ENCODE results near the gene NKD1. TPM values are rescaled to one million over a fixed set of nuclear protein-coding genes. Genes with fewer than 3 reads are reported as not detected.

The NKD1 gene
- total RNA-seq, 2 experiments from 2014 or later: 0.04 to 0.06 TPM

- Histone ChIP-seq H3K4me1 (ENCODE audit: insufficient read depth, low read length, poor library complexity, severe bottlenecking) (no peaks in the 10 kb centered on the region), H3K27ac (ENCODE audit: low read depth, low read length, poor library complexity, severe bottlenecking) (no peak overlapping the region), H3K9me3 (ENCODE audit: low read length) (no peaks in the 10 kb centered on the region), H4K20me1 (ENCODE audit: insufficient read depth, low read length) (no peaks in the 10 kb centered on the region), H2AFZ (ENCODE audit: low read length) (no peak overlapping the region), H3K36me3 (ENCODE audit: insufficient read depth, low read length) (no peaks in the 10 kb centered on the region), H3K4me3 (ENCODE audit: low read depth, low read length, poor library complexity, severe bottlenecking) (no peak overlapping the region), H3K9me2 (ENCODE audit: insufficient read depth, low read length) (no peaks in the 10 kb centered on the region), H3K79me2 (ENCODE audit: insufficient read depth, low read depth, low read length) (no peaks in the 10 kb centered on the region), H3K4me2 (ENCODE audit: low read length) (no peak overlapping the region)
- TF ChIP-seq EZH2phosphoT487 (IDR thresholded peaks at IDR 0.05; ENCODE audit: borderline replicate concordance, low read depth, low read length) (no peak), CTCF (conservative IDR thresholded peaks at IDR 0.05; ENCODE audit: low read length) (no peak)
- no TSS peak for BruUV-seq (replicated peaks)
- DNase-seq (ENCODE audit: low spot score): no peak
- POLR2A ChIA-PET: no interaction called here
- CTCF ChIA-PET (ENCODE audit: unreplicated experiment): no interaction called here
- intact Hi-C loops (cut with micrococcal nuclease; ENCODE audit: unreplicated experiment): no loop called here
These were observed 14.1 kb upstream of the NKD1 start for GRCh38 chr16:50534091-50534490.

- intact Hi-C loops (cut with micrococcal nuclease; ENCODE audit: unreplicated experiment): no loop called here
- Histone ChIP-seq H3K9me3 (ENCODE audit: low read length) (no peaks in the 10 kb centered on the region), H3K4me2 (ENCODE audit: low read length) (no peak overlapping the region), H3K9me2 (ENCODE audit: insufficient read depth, low read length) (no peaks in the 10 kb centered on the region), H2AFZ (ENCODE audit: low read length) (no peak overlapping the region), H3K36me3 (ENCODE audit: insufficient read depth, low read length) (no peaks in the 10 kb centered on the region), H3K4me1 (ENCODE audit: insufficient read depth, low read length, poor library complexity, severe bottlenecking) (no peaks in the 10 kb centered on the region), H4K20me1 (ENCODE audit: insufficient read depth, low read length) (no peaks in the 10 kb centered on the region), H3K27ac (ENCODE audit: low read depth, low read length, poor library complexity, severe bottlenecking) (no peak overlapping the region), H3K4me3 (ENCODE audit: low read depth, low read length, poor library complexity, severe bottlenecking) (no peak overlapping the region), H3K79me2 (ENCODE audit: insufficient read depth, low read depth, low read length) (no peaks in the 10 kb centered on the region)
- ChIA-PET POLR2A (interaction anchor here (0.7 kb wide), 1 partner anchor 631 kb away, joined by 3 read pairs; no protein-coding TSS in a partner anchor), CTCF (ENCODE audit: unreplicated experiment) (no interaction called here)
- TF ChIP-seq EZH2phosphoT487 (IDR thresholded peaks at IDR 0.05; ENCODE audit: borderline replicate concordance, low read depth, low read length) (no peak), CTCF (conservative IDR thresholded peaks at IDR 0.05; ENCODE audit: low read length) (no peak)
- BruUV-seq (replicated peaks): no TSS peak
- DNase-seq (ENCODE audit: low spot score): no peak
These were observed 13.6 kb upstream of the NKD1 start for GRCh38 chr16:50534556-50534955.

GRCh38 chr16:50534958-50535357 is 13.2 kb upstream of the NKD1 start:
- H3K36me3 ChIP-seq (ENCODE audit: insufficient read depth, low read length): no peaks in the 10 kb centered on the region
- no peak overlapping the region for H3K4me3 ChIP-seq (ENCODE audit: low read depth, low read length, poor library complexity, severe bottlenecking)
- TF ChIP-seq CTCF (conservative IDR thresholded peaks at IDR 0.05; ENCODE audit: low read length): no peak
- no peak for TF ChIP-seq EZH2phosphoT487 (IDR thresholded peaks at IDR 0.05; ENCODE audit: borderline replicate concordance, low read depth, low read length)
- ChIA-PET CTCF (ENCODE audit: unreplicated experiment) (no interaction called here), POLR2A (interaction anchor here (0.7 kb wide), 1 partner anchor 632 kb away, joined by 3 read pairs; no protein-coding TSS in a partner anchor)
- H3K4me1 ChIP-seq (ENCODE audit: insufficient read depth, low read length, poor library complexity, severe bottlenecking): no peaks in the 10 kb centered on the region
- no peaks in the 10 kb centered on the region for H3K9me2 ChIP-seq (ENCODE audit: insufficient read depth, low read length)
- no peak overlapping the region for H3K4me2 ChIP-seq (ENCODE audit: low read length)
- DNase-seq (ENCODE audit: low spot score): no peak
- no peaks in the 10 kb centered on the region for H3K9me3 ChIP-seq (ENCODE audit: low read length)
- no peak overlapping the region for H3K27ac ChIP-seq (ENCODE audit: low read depth, low read length, poor library complexity, severe bottlenecking)
- H4K20me1 ChIP-seq (ENCODE audit: insufficient read depth, low read length): no peaks in the 10 kb centered on the region
- intact Hi-C loops (cut with micrococcal nuclease; ENCODE audit: unreplicated experiment): no loop called here
- BruUV-seq (replicated peaks): no TSS peak
- no peak overlapping the region for H2AFZ ChIP-seq (ENCODE audit: low read length)
- no peaks in the 10 kb centered on the region for H3K79me2 ChIP-seq (ENCODE audit: insufficient read depth, low read depth, low read length)
